ENCODE data around the gene TPRG1. TPM values are rescaled to one million over a fixed set of nuclear protein-coding genes. Genes with fewer than 3 reads are reported as not detected.

Gene TPRG1
- total and polyA plus RNA-seq, 2 of the 8 experiments (the other 6 are each of a cell fraction or from before 2014, with no cell fraction given): 0.37 to 0.47 TPM

- FAIRE-seq (no peak), DNase-seq (ENCODE audit: low read depth in 1 of 2, low spot score in 2 of 2) (no peak)
- no peak overlapping the region for H2BK5ac ChIP-seq (ENCODE audit: low read depth, low read length)
- no peak overlapping the region for H3K4ac ChIP-seq (replicated peaks; ENCODE audit: insufficient read length, low read depth, low read length)
- no peak overlapping the region for H3K23ac ChIP-seq (ENCODE audit: insufficient read length)
- H3K4me3 ChIP-seq (ENCODE audit: extremely low read depth in 1 of 4, insufficient read depth in 2 of 4, low read depth in 3 of 4, low read length in 4 of 4): no peak overlapping the region
- no peak overlapping the region for H2BK15ac ChIP-seq (ENCODE audit: low read length)
- H3K4me1 ChIP-seq (replicated peaks in 1 of 4; ENCODE audit: control insufficient read depth in 3 of 4, insufficient read depth in 4 of 4, low read length in 3 of 4): no peaks in the 10 kb centered on the region
- H3K56ac ChIP-seq (replicated peaks; ENCODE audit: insufficient read length, low read depth, low read length): no peak overlapping the region
- POLR2A ChIA-PET (ENCODE audit: partially characterized antibody): no interaction called here
- WGBS, 2 experiments (ENCODE audit: extremely low coverage in 1 of 2, insufficient coverage in 1 of 2, insufficient read length in 1 of 2, insufficient replicate concordance in 2 of 2, low coverage in 1 of 2, low lambda C conversion rate in 2 of 2, missing lambda C conversion rate in 1 of 2): 93% methylated on average over 5 of the region's 5 CpGs; no CpG with 5 or more reads in 1 of the 2 experiments
- no peaks in the 10 kb centered on the region for H3K79me1 ChIP-seq (ENCODE audit: low read depth, low read length)
- no peak overlapping the region for H3K18ac ChIP-seq (ENCODE audit: extremely low read depth, low read length)
- H2AFZ ChIP-seq (ENCODE audit: low read length): no peak overlapping the region
- CTCF ChIA-PET (ENCODE audit: partially characterized antibody): no interaction called here
- H3K36me3 ChIP-seq (ENCODE audit: control insufficient read depth in 2 of 4, insufficient read depth in 4 of 4, low read length in 3 of 4): no peaks in the 10 kb centered on the region
- no peak overlapping the region for H4K8ac ChIP-seq (ENCODE audit: extremely low read depth, insufficient read depth, low read length)
- no peak overlapping the region for H2BK20ac ChIP-seq (ENCODE audit: low read length)
- H2BK120ac ChIP-seq (replicated peaks; ENCODE audit: low read depth, low read length): no peak overlapping the region
- H3K27ac ChIP-seq (ENCODE audit: low read depth, low read length): no peak overlapping the region
- no peak overlapping the region for H2AK5ac ChIP-seq (ENCODE audit: low read depth, low read length)
- H3K9me3 ChIP-seq (ENCODE audit: insufficient read depth in 2 of 2, low read depth in 1 of 2, low read length in 1 of 2): no peaks in the 10 kb centered on the region
- no peaks in the 10 kb centered on the region for H3K79me2 ChIP-seq (ENCODE audit: control insufficient read depth in 1 of 2, insufficient read depth in 2 of 2, low read length in 2 of 2)
- H4K20me1 ChIP-seq (replicated peaks in 1 of 2; ENCODE audit: control insufficient read depth in 1 of 2, insufficient read depth in 2 of 2, low read length in 2 of 2): no peaks in the 10 kb centered on the region
- H4K91ac ChIP-seq (replicated peaks; ENCODE audit: insufficient read length, low read length): no peak overlapping the region
- H3K27me3 ChIP-seq (replicated peaks in 1 of 4; ENCODE audit: control insufficient read depth in 3 of 4, extremely low read depth in 1 of 4, insufficient read depth in 3 of 4, low read length in 3 of 4): peaks cover 0 to 1% (median 0%) of the 10 kb centered on the region in 4 experiments; a peak in 1 of 7 replicates
- no peak overlapping the region for H3K14ac ChIP-seq (ENCODE audit: insufficient read length)
- no peak overlapping the region for H2BK12ac ChIP-seq (ENCODE audit: low read depth, low read length)
- H3K9ac ChIP-seq (replicated peaks in 1 of 4; ENCODE audit: extremely low read depth in 1 of 4, low read depth in 3 of 4, low read length in 3 of 4): no peak overlapping the region
- H3K23me2 ChIP-seq (ENCODE audit: low read depth, low read length): no peaks in the 10 kb centered on the region
- H3K4me2 ChIP-seq (ENCODE audit: insufficient read depth in 1 of 2, low read depth in 2 of 2, low read length in 2 of 2): no peak overlapping the region
- no peak overlapping the region for H4K5ac ChIP-seq (ENCODE audit: insufficient read length, low read depth, low read length)
- TF ChIP-seq CBX8 (IDR thresholded peaks at IDR 0.05; ENCODE audit: borderline replicate concordance, low read depth, low read length): no peak
- no peak for TF ChIP-seq CBX5 (IDR thresholded peaks at IDR 0.05; ENCODE audit: low read depth, low read length)
- TF ChIP-seq TEAD4 (IDR thresholded peaks at IDR 0.05; ENCODE audit: low read depth, low read length): no peak
Measured at GRCh38 chr3:189344996-189345395, 173.2 kb downstream of the TPRG1 start.

All from H1 (cell line).